DMS 273 treated with DMSO at 0.1 percent for 48 hours (cell line): ENCODE measurements around the gene RPL27A.

Experiments
- DNase-seq: peaks from one replicate; lab custom pipeline; 2025; lab: John Stamatoyannopoulos, UW

The RPL27A gene

GRCh38 chr11:8674859-8675258, 7.7 kb upstream of the RPL27A start:
- DNase-seq, result no peak

GRCh38 chr11:8676458-8676857, 6.1 kb upstream of the RPL27A start:
- no peak for DNase-seq

GRCh38 chr11:8679006-8679405, 3.6 kb upstream of the RPL27A start:
- DNase-seq, result no peak

GRCh38 chr11:8681837-8682302, 722 bp upstream of the RPL27A start:
- DNase-seq, result no peak

GRCh38 chr11:8683115-8683807, 669 bp downstream of the RPL27A start:
- DNase-seq, result no peak

GRCh38 chr11:8684600-8685290, 2.2 kb downstream of the RPL27A start:
- DNase-seq, result no peak

GRCh38 chr11:8685306-8685705, 2.7 kb downstream of the RPL27A start:
- DNase-seq, result no peak

GRCh38 chr11:8685820-8686219, 3.2 kb downstream of the RPL27A start:
- no peak for DNase-seq

- DNase-seq, result no peak
Observed at GRCh38 chr11:8686325-8686724, 3.7 kb downstream of the RPL27A start.

GRCh38 chr11:8688414-8689362, 6.1 kb downstream of the RPL27A start:
- peak; percentile 84 for DNase-seq

- DNase-seq, result no peak
Observed at GRCh38 chr11:8689726-8690255, 7.2 kb downstream of the RPL27A start.

- no peak for DNase-seq
Observed at GRCh38 chr11:8690374-8691342, 8.1 kb downstream of the RPL27A start.

- DNase-seq, result no peak
Observed at GRCh38 chr11:8691601-8692000, 9.0 kb downstream of the RPL27A start.

GRCh38 chr11:8692417-8692816, 9.8 kb downstream of the RPL27A start:
- DNase-seq, result no peak

GRCh38 chr11:8693010-8693551, 10.5 kb downstream of the RPL27A start:
- no peak for DNase-seq

GRCh38 chr11:8693555-8693954, 11.0 kb downstream of the RPL27A start:
- no peak for DNase-seq

GRCh38 chr11:8694137-8694536, 11.5 kb downstream of the RPL27A start:
- DNase-seq, result no peak

GRCh38 chr11:8697054-8697453, 14.5 kb downstream of the RPL27A start:
- no peak for DNase-seq

GRCh38 chr11:8698379-8698851, 15.8 kb downstream of the RPL27A start:
- DNase-seq, result no peak

GRCh38 chr11:8698917-8699441, 16.4 kb downstream of the RPL27A start:
- DNase-seq, result no peak
